WTC11 (cell line): Measurements from ENCODE around the gene WNT9B. TPM values are rescaled to one million over a fixed set of nuclear protein-coding genes. Genes with fewer than 3 reads are reported as not detected.

Experiments used
- ATAC-seq: fragments of 200-7000 bp; cut with Tn5 transposase; 2 replicates; pipeline ENCODE4 v1.10.0; 2021; ENCODE audit warnings: mild to moderate bottlenecking, moderate library complexity
- CTCF ChIA-PET: fragments of 300-600 bp; sonication (Branson Sonifier 250); formaldehyde crosslinking; loops from one replicate; lab custom pipeline; 2021; ENCODE audit warnings: antibody characterized with exemption; lab: Charles Lee
- POLR2A ChIA-PET: fragments of 350-600 bp; sonication (Branson Sonifier 250); formaldehyde crosslinking; loops from one replicate; lab custom pipeline; 2021; ENCODE audit warnings: antibody characterized with exemption; lab: Charles Lee
- DNase-seq: peaks from one replicate; pipeline ENCODE4 v3.0.0; 2021; ENCODE audit warnings: low spot score
- H3K27ac Mint-ChIP-seq: 2 replicates; pipeline ENCODE4 v1.8.0; 2021; ENCODE audit warnings: mixed read lengths
- H3K27me3 Mint-ChIP-seq: 2 replicates; pipeline ENCODE4 v1.8.0; 2021; ENCODE audit warnings: low read depth, mild to moderate bottlenecking, moderate library complexity, mixed read lengths
- H3K36me3 Mint-ChIP-seq: 2 replicates; pipeline ENCODE4 v1.8.0; 2021; ENCODE audit warnings: mixed read lengths
- H3K4me1 Mint-ChIP-seq: 2 replicates; pipeline ENCODE4 v1.8.0; 2022; ENCODE audit warnings: mixed read lengths
- H3K4me3 Mint-ChIP-seq: 2 replicates; pipeline ENCODE4 v1.8.0; 2021; ENCODE audit warnings: mild to moderate bottlenecking, moderate library complexity, mixed read lengths
- H3K9me3 Mint-ChIP-seq: 2 replicates; pipeline ENCODE4 v1.8.0; 2021; ENCODE audit warnings: mixed read lengths
- FOXK1 ChIP-seq: sonication (generic); formaldehyde crosslinking; IDR thresholded peaks from 2 replicates; pipeline ENCODE4 v1.8.0; 2022; ENCODE audit warnings: mild to moderate bottlenecking, moderate library complexity, missing genetic modification reagents
- KAT7 ChIP-seq: sonication (generic); formaldehyde crosslinking; IDR thresholded peaks from 2 replicates; pipeline ENCODE4 v1.8.1; 2023; ENCODE audit warnings: missing genetic modification reagents, mild to moderate bottlenecking, borderline replicate concordance
- NFYB ChIP-seq: sonication (generic); formaldehyde crosslinking; conservative IDR thresholded peaks from 2 replicates; pipeline ENCODE4 v1.8.0; 2022; ENCODE audit warnings: low read depth, missing genetic modification reagents
- RELA ChIP-seq: sonication (generic); formaldehyde crosslinking; IDR thresholded peaks from 2 replicates; pipeline ENCODE4 v1.8.1; 2022; ENCODE audit warnings: missing genetic modification reagents, mild to moderate bottlenecking, borderline replicate concordance
- RORB ChIP-seq: fragments of 250-450 bp; sonication (Bioruptor Pico); IDR thresholded peaks from 2 replicates; pipeline ENCODE4 v1.9.0; 2021; ENCODE audit warnings: mild to moderate bottlenecking
- SMAD3 ChIP-seq: sonication (generic); formaldehyde crosslinking; IDR thresholded peaks from 2 replicates; pipeline ENCODE4 v1.8.0; 2022; ENCODE audit warnings: missing genetic modification reagents, mild to moderate bottlenecking, borderline replicate concordance
- TCF7 ChIP-seq: sonication (generic); formaldehyde crosslinking; IDR thresholded peaks from 2 replicates; pipeline ENCODE4 v1.8.0; 2022; ENCODE audit warnings: mild to moderate bottlenecking, low read depth, missing genetic modification reagents, moderate library complexity
- ZNF121 ChIP-seq: sonication (generic); formaldehyde crosslinking; IDR thresholded peaks from 2 replicates; pipeline ENCODE4 v1.8.0; 2023; ENCODE audit warnings: missing genetic modification reagents
- ZNF232 ChIP-seq: sonication (generic); formaldehyde crosslinking; IDR thresholded peaks from 2 replicates; pipeline ENCODE4 v1.8.0; 2022; ENCODE audit warnings: mild to moderate bottlenecking, missing genetic modification reagents
- ZNF396 ChIP-seq: fragments of 250-450 bp; sonication (Bioruptor Pico); IDR thresholded peaks from 2 replicates; pipeline ENCODE4 v1.8.0; 2021; ENCODE audit warnings: mild to moderate bottlenecking, moderate library complexity, borderline replicate concordance
- total RNA-seq: library from RNA; stranded (reverse); gene quantifications from 3 replicates; pipeline ENCODE4 v1.2.3, GENCODE V29; 2021
- TF ChIP-seq, protein P1 (sequence below): sonication (generic); formaldehyde crosslinking; IDR thresholded peaks from 2 replicates; pipeline ENCODE4 v1.8.0; 2022; ENCODE audit warnings: mild to moderate bottlenecking, missing genetic modification reagents
- TF ChIP-seq, protein P2 (sequence below): sonication (generic); formaldehyde crosslinking; IDR thresholded peaks from 2 replicates; pipeline ENCODE4 v1.8.1; 2023; ENCODE audit warnings: mild to moderate bottlenecking, missing genetic modification reagents
- TF ChIP-seq, protein P3 (sequence below): sonication (generic); formaldehyde crosslinking; IDR thresholded peaks from 2 replicates; pipeline ENCODE4 v1.8.1; 2022; ENCODE audit warnings: missing genetic modification reagents, borderline replicate concordance
- TF ChIP-seq, protein P4 (sequence below): sonication (generic); formaldehyde crosslinking; conservative IDR thresholded peaks from 2 replicates; pipeline ENCODE4 v1.8.1; 2022; ENCODE audit warnings: mild to moderate bottlenecking, missing genetic modification reagents
- TF ChIP-seq, protein P5 (sequence below): sonication (generic); formaldehyde crosslinking; IDR thresholded peaks from 2 replicates; pipeline ENCODE4 v1.8.0; 2023; ENCODE audit warnings: mild to moderate bottlenecking, missing genetic modification reagents
- TF ChIP-seq, protein P6 (sequence below): sonication (generic); formaldehyde crosslinking; IDR thresholded peaks from 2 replicates; pipeline ENCODE4 v1.8.1; 2022; ENCODE audit warnings: mild to moderate bottlenecking, moderate library complexity, missing genetic modification reagents

The WNT9B gene
- total RNA-seq, 1 experiment from 2014 or later, result 0.87 TPM

DNA sequence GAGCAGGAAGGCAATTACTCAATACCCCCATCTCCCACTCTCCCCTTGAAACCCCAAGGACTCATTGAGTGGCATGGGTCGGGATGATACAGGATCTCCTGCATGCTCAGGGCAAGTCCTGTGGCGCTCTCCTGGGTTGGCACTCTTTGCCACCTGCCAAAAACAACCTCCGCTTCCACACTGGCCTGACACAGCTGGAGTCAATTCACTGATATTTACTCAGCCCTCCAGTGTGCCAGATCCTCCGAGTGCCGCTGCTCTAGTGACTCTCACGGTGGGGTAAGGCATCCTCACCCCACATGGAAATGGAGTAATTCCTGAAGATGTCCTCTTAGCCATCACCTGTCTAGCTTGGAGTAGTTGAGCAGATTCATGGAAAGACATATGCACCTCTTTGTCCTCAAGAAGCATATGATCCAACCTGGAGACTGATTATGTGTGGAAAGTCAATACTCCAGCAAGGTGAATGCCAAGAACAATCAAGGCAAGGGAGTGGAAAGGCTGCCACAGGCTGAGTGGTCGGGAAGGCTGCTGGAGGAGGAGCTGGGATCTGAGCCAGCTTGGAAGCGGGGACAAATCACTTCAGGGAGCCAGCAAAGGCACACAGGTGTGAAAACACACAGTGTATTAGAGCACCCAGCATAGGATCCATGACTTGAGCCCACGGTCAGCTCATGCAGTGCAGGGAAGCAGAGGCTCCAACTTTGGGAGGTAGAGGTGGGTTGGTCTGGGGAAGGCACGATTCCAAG lies 59.0 kb downstream of the WNT9B start (continued):
- TF ChIP-seq, protein P1, sequence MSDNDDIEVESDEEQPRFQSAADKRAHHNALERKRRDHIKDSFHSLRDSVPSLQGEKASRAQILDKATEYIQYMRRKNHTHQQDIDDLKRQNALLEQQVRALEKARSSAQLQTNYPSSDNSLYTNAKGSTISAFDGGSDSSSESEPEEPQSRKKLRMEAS (CRISPR knock-in tag), result no peak
- no peak for TF ChIP-seq RELA
- no peak for TF ChIP-seq ZNF396 (CRISPR knock-in tag)
- TF ChIP-seq, protein P2, sequence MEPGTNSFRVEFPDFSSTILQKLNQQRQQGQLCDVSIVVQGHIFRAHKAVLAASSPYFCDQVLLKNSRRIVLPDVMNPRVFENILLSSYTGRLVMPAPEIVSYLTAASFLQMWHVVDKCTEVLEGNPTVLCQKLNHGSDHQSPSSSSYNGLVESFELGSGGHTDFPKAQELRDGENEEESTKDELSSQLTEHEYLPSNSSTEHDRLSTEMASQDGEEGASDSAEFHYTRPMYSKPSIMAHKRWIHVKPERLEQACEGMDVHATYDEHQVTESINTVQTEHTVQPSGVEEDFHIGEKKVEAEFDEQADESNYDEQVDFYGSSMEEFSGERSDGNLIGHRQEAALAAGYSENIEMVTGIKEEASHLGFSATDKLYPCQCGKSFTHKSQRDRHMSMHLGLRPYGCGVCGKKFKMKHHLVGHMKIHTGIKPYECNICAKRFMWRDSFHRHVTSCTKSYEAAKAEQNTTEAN (CRISPR knock-in tag), result no peak
- TF ChIP-seq, protein P3, sequence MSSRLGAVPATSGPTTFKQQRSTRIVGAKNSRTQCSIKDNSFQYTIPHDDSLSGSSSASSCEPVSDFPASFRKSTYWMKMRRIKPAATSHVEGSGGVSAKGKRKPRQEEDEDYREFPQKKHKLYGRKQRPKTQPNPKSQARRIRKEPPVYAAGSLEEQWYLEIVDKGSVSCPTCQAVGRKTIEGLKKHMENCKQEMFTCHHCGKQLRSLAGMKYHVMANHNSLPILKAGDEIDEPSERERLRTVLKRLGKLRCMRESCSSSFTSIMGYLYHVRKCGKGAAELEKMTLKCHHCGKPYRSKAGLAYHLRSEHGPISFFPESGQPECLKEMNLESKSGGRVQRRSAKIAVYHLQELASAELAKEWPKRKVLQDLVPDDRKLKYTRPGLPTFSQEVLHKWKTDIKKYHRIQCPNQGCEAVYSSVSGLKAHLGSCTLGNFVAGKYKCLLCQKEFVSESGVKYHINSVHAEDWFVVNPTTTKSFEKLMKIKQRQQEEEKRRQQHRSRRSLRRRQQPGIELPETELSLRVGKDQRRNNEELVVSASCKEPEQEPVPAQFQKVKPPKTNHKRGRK (CRISPR knock-in tag), result no peak
- no peak for TF ChIP-seq ZNF232
- no peak for TF ChIP-seq ZNF121 (CRISPR knock-in tag)

DNA sequence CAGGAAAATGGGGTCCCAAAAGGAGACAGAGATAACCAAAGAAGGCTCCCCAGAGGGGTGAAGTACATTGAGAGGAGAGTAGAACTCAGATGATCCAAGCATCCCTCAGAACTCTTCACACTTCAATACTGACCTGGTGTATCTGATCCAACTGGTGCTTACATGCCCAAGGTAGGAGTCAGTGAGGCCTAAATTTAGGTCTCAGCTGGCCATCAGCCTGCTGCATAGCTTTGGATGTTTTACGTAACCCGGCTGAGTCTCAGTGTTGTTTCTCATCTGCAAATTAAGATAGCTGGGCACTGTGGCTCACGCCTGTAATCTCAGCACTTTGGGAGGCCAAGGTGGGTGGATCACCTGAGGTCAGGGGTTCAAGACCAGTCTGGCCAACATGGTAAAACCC lies 59.9 kb downstream of the WNT9B start:
- no peak for ATAC-seq
- no peak for TF ChIP-seq RORB (CRISPR knock-in tag)
- TF ChIP-seq NFYB (CRISPR knock-in tag), result no peak
- no peak for TF ChIP-seq KAT7 (CRISPR knock-in tag)
- TF ChIP-seq FOXK1 (CRISPR knock-in tag), result no peak
- no peak for TF ChIP-seq TCF7 (CRISPR knock-in tag)
- TF ChIP-seq, protein P4, sequence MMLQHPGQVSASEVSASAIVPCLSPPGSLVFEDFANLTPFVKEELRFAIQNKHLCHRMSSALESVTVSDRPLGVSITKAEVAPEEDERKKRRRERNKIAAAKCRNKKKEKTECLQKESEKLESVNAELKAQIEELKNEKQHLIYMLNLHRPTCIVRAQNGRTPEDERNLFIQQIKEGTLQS (CRISPR knock-in tag), result no peak
- TF ChIP-seq, protein P5, sequence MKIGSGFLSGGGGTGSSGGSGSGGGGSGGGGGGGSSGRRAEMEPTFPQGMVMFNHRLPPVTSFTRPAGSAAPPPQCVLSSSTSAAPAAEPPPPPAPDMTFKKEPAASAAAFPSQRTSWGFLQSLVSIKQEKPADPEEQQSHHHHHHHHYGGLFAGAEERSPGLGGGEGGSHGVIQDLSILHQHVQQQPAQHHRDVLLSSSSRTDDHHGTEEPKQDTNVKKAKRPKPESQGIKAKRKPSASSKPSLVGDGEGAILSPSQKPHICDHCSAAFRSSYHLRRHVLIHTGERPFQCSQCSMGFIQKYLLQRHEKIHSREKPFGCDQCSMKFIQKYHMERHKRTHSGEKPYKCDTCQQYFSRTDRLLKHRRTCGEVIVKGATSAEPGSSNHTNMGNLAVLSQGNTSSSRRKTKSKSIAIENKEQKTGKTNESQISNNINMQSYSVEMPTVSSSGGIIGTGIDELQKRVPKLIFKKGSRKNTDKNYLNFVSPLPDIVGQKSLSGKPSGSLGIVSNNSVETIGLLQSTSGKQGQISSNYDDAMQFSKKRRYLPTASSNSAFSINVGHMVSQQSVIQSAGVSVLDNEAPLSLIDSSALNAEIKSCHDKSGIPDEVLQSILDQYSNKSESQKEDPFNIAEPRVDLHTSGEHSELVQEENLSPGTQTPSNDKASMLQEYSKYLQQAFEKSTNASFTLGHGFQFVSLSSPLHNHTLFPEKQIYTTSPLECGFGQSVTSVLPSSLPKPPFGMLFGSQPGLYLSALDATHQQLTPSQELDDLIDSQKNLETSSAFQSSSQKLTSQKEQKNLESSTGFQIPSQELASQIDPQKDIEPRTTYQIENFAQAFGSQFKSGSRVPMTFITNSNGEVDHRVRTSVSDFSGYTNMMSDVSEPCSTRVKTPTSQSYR (CRISPR knock-in tag), result no peak
- no peak for TF ChIP-seq SMAD3 (CRISPR knock-in tag)
- TF ChIP-seq, protein P6, sequence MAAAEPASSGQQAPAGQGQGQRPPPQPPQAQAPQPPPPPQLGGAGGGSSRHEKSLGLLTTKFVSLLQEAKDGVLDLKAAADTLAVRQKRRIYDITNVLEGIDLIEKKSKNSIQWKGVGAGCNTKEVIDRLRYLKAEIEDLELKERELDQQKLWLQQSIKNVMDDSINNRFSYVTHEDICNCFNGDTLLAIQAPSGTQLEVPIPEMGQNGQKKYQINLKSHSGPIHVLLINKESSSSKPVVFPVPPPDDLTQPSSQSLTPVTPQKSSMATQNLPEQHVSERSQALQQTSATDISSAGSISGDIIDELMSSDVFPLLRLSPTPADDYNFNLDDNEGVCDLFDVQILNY (CRISPR knock-in tag), result no peak
- TF ChIP-seq, all 79 proteins: peak for 0
- CTCF ChIA-PET, result interaction anchor here (1.9 to 2.6 kb wide), 2 partner anchors 31 to 35 kb away, joined by 6 to 7 read pairs; no protein-coding TSS in a partner anchor
- Mint-ChIP-seq H3K9me3 (no peaks in the 10 kb centered on the region; the same call in 1 of the 2 replicates), H3K4me1 (no peaks in the 10 kb centered on the region), H3K4me3 (no peak overlapping the region), H3K27me3 (0 out of 2 replicates have a peak, but pooled peaks cover 3% of the 10 kb centered on the region), H3K36me3 (no peaks in the 10 kb centered on the region), H3K27ac (no peak overlapping the region)
- no peak for DNase-seq
- POLR2A ChIA-PET, result no interaction called here
